Esophagus mucosa (tissue), 1 donor: Measurements from ENCODE around the gene C6orf58. TPM values are rescaled to one million over a fixed set of nuclear protein-coding genes. Genes with fewer than 3 reads are reported as not detected.
"Not testable (repeated sequence)": the region's sequence is repeated elsewhere in the genome, so short reads cannot be mapped to it uniquely, and the experiment has no call there.

Experiments
- ATAC-seq: fragments of 200-7000 bp; cut with Tn5 transposase; one replicate; pipeline ENCODE4 v1.9.1; 2020
- total RNA-seq: library from RNA; stranded (reverse); gene quantifications from one replicate; pipeline ENCODE4 v1.2.4, GENCODE V29; 2023
- donor health status: DM: yes; HTN: yes; CAD: no.

Gene C6orf58
- total RNA-seq, 1 donor from 2014 or later = not detected

DNA sequence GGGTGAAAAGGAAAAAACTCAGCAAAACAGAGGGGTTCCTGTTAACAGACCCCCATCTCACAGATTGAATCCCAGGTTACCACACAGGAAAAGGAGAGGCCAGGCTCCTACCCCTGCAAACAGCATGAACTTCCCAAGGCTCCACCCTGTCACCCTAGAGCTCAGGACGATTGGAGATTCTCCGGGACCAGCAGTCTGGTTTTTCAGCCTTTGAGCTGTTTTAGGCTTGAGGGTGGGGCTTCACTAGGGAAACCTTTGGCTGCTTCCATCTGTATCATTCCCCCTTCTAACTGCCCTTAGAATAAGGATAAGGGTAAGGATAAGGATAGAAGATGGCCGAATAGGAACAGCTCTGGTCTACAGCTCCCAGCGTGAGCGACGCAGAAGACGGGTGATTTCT is 16.0 kb downstream of the C6orf58 start:
- no peak for ATAC-seq

DNA sequence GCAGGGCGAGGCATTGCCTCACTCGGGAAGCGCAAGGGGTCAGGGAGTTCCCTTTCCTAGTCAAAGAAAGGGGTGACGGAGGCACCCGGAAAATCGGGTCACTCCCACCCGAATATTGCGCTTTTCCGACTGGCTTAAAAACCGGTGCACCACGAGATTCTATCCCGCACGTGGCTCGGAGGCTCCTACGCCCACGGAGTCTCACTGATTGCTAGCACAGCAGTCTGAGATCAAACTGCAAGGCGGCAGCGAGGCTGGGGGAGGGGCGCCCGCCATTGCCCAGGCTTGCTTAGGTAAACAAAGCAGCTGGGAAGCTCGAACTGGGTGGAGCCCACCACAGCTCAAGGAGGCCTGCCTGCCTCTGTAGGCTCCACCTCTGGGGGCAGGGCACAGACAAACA is 16.5 kb downstream of the C6orf58 start:
- not testable (repeated sequence) for ATAC-seq

DNA sequence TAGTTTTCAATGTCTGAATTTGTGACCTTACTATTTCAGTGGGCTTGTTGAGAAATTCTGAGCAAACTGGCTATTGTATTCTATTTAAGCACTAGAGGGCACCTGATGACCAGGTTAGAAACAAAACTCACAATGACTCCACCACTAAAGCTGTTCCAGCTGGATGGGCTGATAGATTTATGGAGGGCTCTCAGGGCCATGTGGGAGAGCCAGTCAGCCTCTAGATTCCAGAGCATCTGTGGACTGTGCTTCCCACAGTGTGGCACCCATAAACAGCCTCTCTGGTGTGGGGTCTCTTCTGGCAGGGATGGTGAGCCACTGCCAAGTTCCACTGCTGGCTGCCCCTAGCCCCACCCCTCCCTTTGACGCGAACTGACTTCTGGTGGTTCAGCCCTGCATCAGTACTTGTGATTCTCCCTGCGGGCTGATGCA is 29.2 kb downstream of the C6orf58 start:
- peak; percentile 28 for ATAC-seq

DNA sequence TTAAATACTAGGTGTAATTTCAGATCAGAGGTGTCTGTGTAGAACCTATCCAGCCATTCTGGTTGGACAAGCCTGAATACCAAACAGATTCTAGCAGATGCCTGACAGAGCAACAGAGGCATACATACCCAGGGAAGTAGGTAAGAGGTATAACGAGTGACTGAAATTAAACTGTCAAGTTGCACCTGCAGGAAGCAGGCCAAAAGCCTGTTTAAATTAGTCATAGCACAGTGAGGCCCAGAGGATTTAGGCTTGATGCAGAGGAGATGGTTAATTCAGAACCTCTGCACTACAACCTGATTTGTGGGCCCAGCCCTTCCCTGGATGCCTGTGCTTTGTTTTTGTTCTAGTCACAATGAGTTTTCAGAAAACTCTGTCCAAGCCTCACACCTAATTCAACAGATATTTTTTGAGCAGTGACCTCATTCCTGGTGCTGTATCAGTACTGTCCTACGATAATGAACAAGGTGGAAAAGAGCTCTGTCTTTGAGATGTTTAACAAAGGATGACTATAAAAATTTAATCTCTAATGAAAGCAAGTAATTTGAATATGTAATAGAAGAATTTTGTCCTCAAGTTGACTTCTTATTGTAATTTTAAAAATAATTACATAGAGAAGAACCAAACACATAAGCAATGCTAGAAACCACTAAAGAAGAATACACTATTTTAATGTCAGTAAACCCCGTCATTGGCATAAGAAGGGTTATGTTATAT is 31.7 kb downstream of the C6orf58 start:
- peak; percentile 52 for ATAC-seq

DNA sequence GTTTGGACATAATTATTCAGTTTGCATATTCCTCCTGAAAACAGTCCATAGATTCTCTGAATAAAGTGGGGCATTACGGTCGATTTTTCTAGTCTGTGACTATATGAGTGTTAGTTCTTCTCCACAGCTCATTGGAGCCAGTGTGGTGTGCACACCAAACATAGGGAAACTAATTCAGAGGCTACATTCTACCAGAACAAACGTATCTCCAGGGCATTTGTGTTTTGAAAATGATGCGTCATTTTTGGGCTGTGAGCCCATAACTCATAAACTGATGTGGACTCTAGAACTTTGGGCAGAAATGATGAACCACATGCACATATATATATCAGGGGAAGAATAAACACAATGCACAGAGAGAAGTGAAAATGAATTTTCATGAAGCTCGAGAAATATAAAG is 41.8 kb downstream of the C6orf58 start:
- no peak for ATAC-seq

DNA sequence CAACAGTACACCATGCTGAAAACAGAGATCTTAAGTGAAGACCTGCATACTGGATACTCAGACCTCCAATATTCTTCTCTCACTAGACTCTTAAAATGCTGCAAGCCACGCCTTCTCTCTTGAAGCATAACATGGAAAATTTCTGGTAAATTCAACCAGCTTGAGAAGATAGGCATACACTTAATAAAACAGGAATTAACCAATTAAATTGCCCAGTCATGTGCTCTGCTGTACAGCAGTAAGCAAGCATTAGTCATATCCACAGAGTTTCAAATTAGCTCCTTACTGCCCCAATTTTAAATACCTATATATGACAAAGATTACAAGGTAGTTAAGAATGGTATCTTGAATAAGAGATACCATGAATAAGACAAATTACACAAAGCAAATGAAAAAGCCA is 53.8 kb downstream of the C6orf58 start:
- ATAC-seq = no peak

DNA sequence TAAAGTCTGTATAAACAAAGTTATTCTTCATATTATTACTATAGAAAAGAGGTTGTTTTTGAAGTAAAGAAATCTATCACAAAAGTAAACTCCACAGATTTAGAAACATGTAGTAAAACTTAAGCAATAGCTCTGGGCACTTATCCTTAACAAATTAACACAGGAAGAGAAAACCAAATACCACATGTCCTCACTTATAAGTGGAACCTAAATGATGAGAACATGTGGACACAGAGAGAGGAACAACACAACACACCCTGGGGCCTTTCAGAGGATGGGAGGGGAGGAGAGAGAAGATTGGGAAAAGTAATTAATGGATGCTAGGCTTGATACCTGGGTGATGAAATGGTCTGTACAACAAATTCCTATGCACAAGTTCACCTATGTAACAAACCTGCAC is 57.2 kb downstream of the C6orf58 start:
- ATAC-seq = no peak

DNA sequence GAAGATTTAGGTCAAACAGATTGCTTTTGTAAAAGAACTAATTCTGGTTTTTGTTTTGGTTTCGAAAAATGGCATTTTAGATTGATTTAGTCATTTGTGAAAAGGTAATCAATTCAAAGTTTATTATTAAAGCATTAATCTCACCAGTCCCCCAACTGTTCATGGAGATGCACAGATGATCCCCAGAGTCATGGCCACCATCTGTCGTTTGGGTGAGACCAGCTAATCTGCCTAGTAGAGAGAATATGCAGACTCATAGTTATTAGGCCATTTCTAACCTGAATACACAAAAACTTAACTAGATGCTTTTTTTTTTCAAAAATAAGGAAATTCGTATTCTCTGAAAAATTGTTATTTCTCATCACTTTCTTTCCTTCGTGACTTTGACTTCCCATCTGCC is 58.1 kb downstream of the C6orf58 start:
- ATAC-seq = no peak

DNA sequence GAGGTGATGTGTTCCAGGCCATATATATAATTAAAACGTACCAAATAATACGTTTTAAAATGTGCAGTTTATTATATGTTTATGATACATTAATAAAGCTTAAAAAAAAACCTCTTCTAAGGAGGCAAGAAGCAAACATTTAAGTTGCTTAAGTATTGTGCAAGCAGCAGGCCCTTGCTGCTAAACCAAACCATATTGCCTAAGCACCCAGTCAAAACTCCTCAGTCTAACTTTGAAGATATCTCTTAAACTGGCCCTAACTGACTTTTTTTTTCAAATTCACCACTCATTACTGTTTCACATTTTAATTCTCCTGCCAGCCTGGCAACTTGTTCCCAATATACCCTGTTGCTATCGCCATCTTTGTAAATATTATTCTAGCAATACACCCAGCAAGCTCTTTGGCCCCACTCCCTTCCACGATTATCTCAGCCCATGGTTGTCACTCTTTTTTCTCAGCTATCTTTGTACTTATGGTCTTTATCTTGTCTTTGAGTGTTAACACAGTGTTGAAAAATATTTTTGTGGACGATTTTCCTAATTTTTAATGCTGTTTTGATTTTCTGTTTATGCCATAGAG is 60.9 kb downstream of the C6orf58 start:
- ATAC-seq = no peak

Other genes starting within 250 kb of the C6orf58 start
- 32.8 TPM for gene ECHDC1, start 233.6 kb upstream of the C6orf58 start, total RNA-seq
- gene KIAA0408, start 117.8 kb upstream of the C6orf58 start, total RNA-seq = 0.28 TPM